GM12874 (cell line): ENCODE data around the gene IL21R.

Experiments
- CTCF ChIP-seq: IDR thresholded peaks from 2 replicates; pipeline ENCODE4 v1.5.1; 2011; ENCODE audit warnings: low read depth, mild to moderate bottlenecking, control low read depth, low read length, moderate library complexity; ENCODE audit not compliant: insufficient read depth

The IL21R gene

GRCh38 chr16:27447301-27447700, 45.3 kb downstream of the IL21R start:
- no peak for TF ChIP-seq CTCF

GRCh38 chr16:27448532-27449433, 46.8 kb downstream of the IL21R start:
- no peak for TF ChIP-seq CTCF

GRCh38 chr16:27449434-27450195, 47.6 kb downstream of the IL21R start:
- TF ChIP-seq CTCF = no peak

- no peak for TF ChIP-seq CTCF
Observed at GRCh38 chr16:27450196-27450549, 48.2 kb downstream of the IL21R start.

GRCh38 chr16:27452569-27453493, 50.9 kb downstream of the IL21R start:
- TF ChIP-seq CTCF = no peak

- no peak for TF ChIP-seq CTCF
Observed at GRCh38 chr16:27453494-27453825, 51.5 kb downstream of the IL21R start.

- TF ChIP-seq CTCF = no peak
Observed at GRCh38 chr16:27455700-27456099, 53.7 kb downstream of the IL21R start.
